Liver (tissue), 9 donors: Measurements from ENCODE around the gene ITPKB. TPM values are rescaled to one million over a fixed set of nuclear protein-coding genes. Genes with fewer than 3 reads are reported as not detected.

Experiments used
- DNase-seq: peaks from one replicate; pipeline ENCODE4 v3.0.0-alpha.2; 2017; ENCODE audit warnings: low spot score
- H3K27ac ChIP-seq, 2 donors: one replicate each; pipeline ENCODE4 v1.7.0; 2013; ENCODE audit warnings: inconsistent platforms in 2 of 2, low read length in 2 of 2, control low read depth in 1 of 2, low read depth in 1 of 2, mild to moderate bottlenecking in 1 of 2
- H3K27me3 ChIP-seq, 4 donors: one replicate each; pipeline versions ENCODE4 v1.6.1 to v1.7.0; 2013; ENCODE audit warnings: low read length in 3 of 4, inconsistent platforms in 1 of 4, mild to moderate bottlenecking in 1 of 4, moderate library complexity in 1 of 4; ENCODE audit not compliant: control insufficient read depth in 4 of 4, insufficient read depth in 4 of 4
- H3K36me3 ChIP-seq, 4 donors: one replicate each; pipeline versions ENCODE4 v1.6.1 to v1.7.0; 2013; ENCODE audit warnings: low read length in 3 of 4, mild to moderate bottlenecking in 3 of 4, low read depth in 1 of 4, moderate library complexity in 1 of 4; ENCODE audit not compliant: control insufficient read depth in 4 of 4, insufficient read depth in 3 of 4
- H3K4me1 ChIP-seq, 4 donors: one replicate each; pipeline versions ENCODE4 v1.6.1 to v1.7.0; 2013; ENCODE audit warnings: low read length in 3 of 4, mild to moderate bottlenecking in 3 of 4, moderate library complexity in 1 of 4; ENCODE audit not compliant: control insufficient read depth in 4 of 4, insufficient read depth in 4 of 4
- H3K4me3 ChIP-seq, 3 donors: one replicate each; pipeline versions ENCODE4 v1.6.1 to v1.7.0; 2013; ENCODE audit warnings: low read length in 3 of 3, control low read depth in 1 of 3, low read depth in 1 of 3, mild to moderate bottlenecking in 1 of 3
- H3K9ac ChIP-seq, 2 donors: one replicate each; pipeline ENCODE4 v1.7.0; 2013; ENCODE audit warnings: low read length in 2 of 2, mild to moderate bottlenecking in 2 of 2, moderate library complexity in 2 of 2, control low read depth in 1 of 2, low read depth in 1 of 2
- H3K9me3 ChIP-seq, 4 donors: one replicate each; pipeline versions ENCODE4 v1.6.1 to v1.7.0; 2013; ENCODE audit warnings: low read length in 3 of 4; ENCODE audit not compliant: control insufficient read depth in 4 of 4
- CTCF ChIP-seq: fragments of 150-350 bp; IDR thresholded peaks from 2 replicates; pipeline ENCODE4 v1.5.1; 2017; ENCODE audit warnings: improper control_type of control experiment, low read depth, low read length; ENCODE audit not compliant: missing input control
- EGR1 ChIP-seq, 2 donors: IDR thresholded peaks; 2 replicates each; pipeline ENCODE4 v1.6.1; 2016 to 2018; ENCODE audit warnings: antibody characterized with exemption in 2 of 2, low read depth in 2 of 2
- FOXA1 ChIP-seq: IDR thresholded peaks from 2 replicates; pipeline ENCODE4 v1.6.1; 2016; ENCODE audit warnings: antibody characterized with exemption
- FOXA2 ChIP-seq: IDR thresholded peaks from 2 replicates; pipeline ENCODE4 v1.6.1; 2016; ENCODE audit warnings: antibody characterized with exemption
- HNF4G ChIP-seq: IDR thresholded peaks from 2 replicates; pipeline ENCODE4 v1.6.1; 2016; ENCODE audit warnings: antibody characterized with exemption
- JUND ChIP-seq, 2 donors: IDR thresholded peaks; 2 replicates each; pipeline ENCODE4 v1.6.1; 2016; ENCODE audit warnings: antibody characterized with exemption in 2 of 2
- NR2F2 ChIP-seq: IDR thresholded peaks from 2 replicates; pipeline ENCODE4 v1.6.1; 2016; ENCODE audit warnings: antibody characterized with exemption
- RAD21 ChIP-seq, 2 donors: IDR thresholded peaks; 2 replicates each; pipeline ENCODE4 v1.6.1; 2016; ENCODE audit warnings: antibody characterized with exemption in 2 of 2, mild to moderate bottlenecking in 2 of 2
- REST ChIP-seq: IDR thresholded peaks from 2 replicates; pipeline ENCODE4 v1.6.1; 2016; ENCODE audit warnings: antibody characterized with exemption, mild to moderate bottlenecking
- RXRA ChIP-seq, 2 donors: IDR thresholded peaks; 2 replicates each; pipeline ENCODE4 v1.6.1; 2017 to 2018; ENCODE audit warnings: antibody characterized with exemption in 2 of 2, mild to moderate bottlenecking in 1 of 2
- SP1 ChIP-seq: IDR thresholded peaks from 2 replicates; pipeline ENCODE4 v1.6.1; 2018; ENCODE audit warnings: antibody characterized with exemption, mild to moderate bottlenecking
- TAF1 ChIP-seq: conservative IDR thresholded peaks from 2 replicates; pipeline ENCODE4 v1.6.1; 2016; ENCODE audit warnings: antibody characterized with exemption, mild to moderate bottlenecking
- YY1 ChIP-seq: IDR thresholded peaks from 2 replicates; pipeline ENCODE4 v1.6.1; 2016; ENCODE audit warnings: antibody characterized with exemption, mild to moderate bottlenecking
- ZBTB33 ChIP-seq: IDR thresholded peaks from 2 replicates; pipeline ENCODE4 v1.6.1; 2016; ENCODE audit warnings: antibody characterized with exemption
- WGBS: extraction: QIAGEN DNeasy Blood & Tissue Kit; methylation state at CpG from one replicate; pipeline ENCODE4 v1.1.7; 2013; 5-methylcytosine and 5-hydroxymethylcytosine counted together
- polyA plus RNA-seq, 2 donors: library from polyadenylated mRNA; stranded (reverse) in 1 of 2; unstranded in 1 of 2; fragments of 200-250 nt in 1 of 2; fragments of >200 nt in 1 of 2; fragmentation: Nextera tagmentation in 1 of 2; extraction: Ambion mirVana in 1 of 2; gene quantifications; one replicate each; pipeline versions ENCODE4 v1.2.1 to v1.2.3, GENCODE V29; 2013 to 2015
- total RNA-seq, 2 donors: library from RNA; depleted of rRNA; stranded (reverse); fragments of >200 nt; gene quantifications; one replicate each; pipeline ENCODE4 v1.2.3, GENCODE V29; 2014
- TF ChIP-seq, protein P1 (sequence below): IDR thresholded peaks from 2 replicates; pipeline ENCODE4 v1.6.1; 2016; ENCODE audit warnings: antibody characterized with exemption
- TF ChIP-seq, protein P2 (sequence below): IDR thresholded peaks from 2 replicates; pipeline ENCODE4 v1.6.1; 2016; ENCODE audit warnings: antibody characterized with exemption
- donor health status: healthy.
- donor health status: healthy.
- donor health status: healthy.
- donor health status: healthy.
- donor health status: healthy.

The ITPKB gene
- total and polyA plus RNA-seq, 4 donors: 0.61 to 5.8 (median 3.7) TPM

GRCh38 chr1:226597616-226598454, 141.2 kb downstream of the ITPKB start:
- TF ChIP-seq EGR1 (IDR thresholded peaks at IDR 0.05; ENCODE audit: low read depth in 2 of 2) (no peak), REST (no peak), NR2F2 (no peak), SP1 (no peak), FOXA2 (no peak), HNF4G (no peak), TAF1 (no peak), CTCF (no peak), ZBTB33 (no peak), RXRA (IDR thresholded peaks at IDR 0.05) (no peak), RAD21 (IDR thresholded peaks at IDR 0.05) (no peak), FOXA1 (no peak), YY1 (no peak), JUND (IDR thresholded peaks at IDR 0.05) (no peak)
- TF ChIP-seq, protein P1, sequence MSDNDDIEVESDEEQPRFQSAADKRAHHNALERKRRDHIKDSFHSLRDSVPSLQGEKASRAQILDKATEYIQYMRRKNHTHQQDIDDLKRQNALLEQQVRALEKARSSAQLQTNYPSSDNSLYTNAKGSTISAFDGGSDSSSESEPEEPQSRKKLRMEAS: no peak
- TF ChIP-seq, protein P2, sequence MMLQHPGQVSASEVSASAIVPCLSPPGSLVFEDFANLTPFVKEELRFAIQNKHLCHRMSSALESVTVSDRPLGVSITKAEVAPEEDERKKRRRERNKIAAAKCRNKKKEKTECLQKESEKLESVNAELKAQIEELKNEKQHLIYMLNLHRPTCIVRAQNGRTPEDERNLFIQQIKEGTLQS: no peak
- Histone ChIP-seq H3K4me1 (peaks cover 0 to 3% (median 1%) of the 10 kb centered on the region in 4 donors), H3K9me3 (peaks cover 0 to 2% (median 0%) of the 10 kb centered on the region in 4 donors), H3K36me3 (no peaks in the 10 kb centered on the region), H3K27me3 (no peaks in the 10 kb centered on the region), H3K4me3 (no peak overlapping the region), H3K27ac (no peak overlapping the region), H3K9ac (no peak overlapping the region)
- WGBS: 86% methylated on average over 5 of the region's 5 CpGs
- no peak for DNase-seq
